Measurements from ENCODE around the gene DUSP22. TPM values are rescaled to one million over a fixed set of nuclear protein-coding genes. Genes with fewer than 3 reads are reported as not detected.

The DUSP22 gene
- total RNA-seq, 1 experiment from 2014 or later, result 25.0 TPM

DNA sequence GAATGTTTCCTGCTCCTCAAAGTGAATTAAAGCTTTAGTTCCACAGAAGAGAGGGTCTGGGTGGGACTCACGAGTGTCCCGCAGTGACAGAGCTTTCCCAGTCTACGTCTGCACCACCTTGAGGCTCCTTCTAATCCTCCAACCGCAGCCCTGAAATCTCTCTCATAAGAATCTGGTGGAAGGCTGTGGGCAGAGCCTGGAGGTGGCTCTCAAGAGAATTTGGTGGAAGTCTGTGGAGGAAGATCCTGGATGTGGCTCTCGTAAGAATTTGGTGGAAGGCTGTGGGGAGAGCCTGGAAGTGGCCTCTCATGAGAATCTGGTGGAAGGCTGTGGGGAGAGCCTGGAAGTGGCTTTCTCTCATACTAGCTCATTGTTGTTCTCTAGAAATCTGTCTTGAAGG lies 13.8 kb upstream of the DUSP22 start:
- Mint-ChIP-seq H3K4me3 (no peak overlapping the region), H3K36me3 (ENCODE audit: insufficient read depth in 1 of 3, low read depth in 3 of 3) (0 out of 7 replicates have a peak, but pooled peaks cover 0 to 1% (median 0%) of the 10 kb centered on the region in 3 experiments), H3K4me1 (peaks cover 0 to 4% of the 10 kb centered on the region in 2 experiments; a peak in 1 of 4 replicates), H3K9me3 (peaks cover 50 to 54% of the 10 kb centered on the region in 2 experiments), H3K27me3 (ENCODE audit: low read depth) (peaks cover 11% of the 10 kb centered on the region), H3K27ac (no peak overlapping the region)
- Histone ChIP-seq H2BK12ac (ENCODE audit: insufficient read length, low read depth, low read length) (no peak overlapping the region), H3K14ac (ENCODE audit: insufficient read depth, low read length) (no peak overlapping the region), H2BK120ac (ENCODE audit: low read depth, low read length, poor library complexity, severe bottlenecking) (no peak overlapping the region), H3T11ph (ENCODE audit: low read length) (no peak overlapping the region), H3K9ac (ENCODE audit: extremely low read depth, insufficient read length, low read length) (no peak overlapping the region), H3K4me1 (ENCODE audit: insufficient read depth, low read length) (no peaks in the 10 kb centered on the region), H2BK20ac (ENCODE audit: low read depth, low read length, poor library complexity, severe bottlenecking) (no peak overlapping the region), H2BK5ac (ENCODE audit: insufficient read length, low read length) (no peak overlapping the region), H4K91ac (ENCODE audit: insufficient read length, low read depth, low read length) (no peak overlapping the region), H2AK5ac (ENCODE audit: insufficient read length, low read length) (no peak overlapping the region), H3K79me1 (ENCODE audit: insufficient read depth, low read depth, low read length, poor library complexity, severe bottlenecking) (no peaks in the 10 kb centered on the region), H3K23ac (ENCODE audit: insufficient read length, low read depth, low read length) (no peak overlapping the region), H3K79me2 (ENCODE audit: insufficient read depth, low read length) (no peaks in the 10 kb centered on the region), H3K27ac (ENCODE audit: insufficient read length, low read depth, low read length) (no peak overlapping the region), H3K27me3 (ENCODE audit: insufficient read depth, low read length) (no peaks in the 10 kb centered on the region), H4K8ac (replicated peaks; ENCODE audit: insufficient read length, low read depth, low read length) (no peak overlapping the region), H4K5ac (ENCODE audit: insufficient read length, low read depth, low read length) (no peak overlapping the region), H2AFZ (ENCODE audit: low read length) (no peak overlapping the region), H3K23me2 (ENCODE audit: insufficient read length, low read depth, low read length, poor library complexity, severe bottlenecking) (no peaks in the 10 kb centered on the region), H3K18ac (ENCODE audit: insufficient read length, low read depth, low read length) (no peak overlapping the region), H3K9me3 (ENCODE audit: control insufficient read depth, low read depth, low read length) (peaks cover 20% of the 10 kb centered on the region), H4K20me1 (ENCODE audit: control insufficient read depth, insufficient read depth, insufficient read length) (no peaks in the 10 kb centered on the region), H3K4me2 (ENCODE audit: insufficient read depth, insufficient read length, low read length) (no peak overlapping the region), H3K56ac (ENCODE audit: insufficient read length, low read depth, low read length) (no peak overlapping the region), H3K4ac (ENCODE audit: low read depth, low read length) (no peak overlapping the region), H2BK15ac (ENCODE audit: low read depth, low read length) (no peak overlapping the region)
- no CpG with 5 or more reads among the region's 5 CpGs for WGBS (ENCODE audit: extremely low coverage, insufficient read length, low lambda C conversion rate)
- no peak for DNase-seq
- TF ChIP-seq, protein P1, sequence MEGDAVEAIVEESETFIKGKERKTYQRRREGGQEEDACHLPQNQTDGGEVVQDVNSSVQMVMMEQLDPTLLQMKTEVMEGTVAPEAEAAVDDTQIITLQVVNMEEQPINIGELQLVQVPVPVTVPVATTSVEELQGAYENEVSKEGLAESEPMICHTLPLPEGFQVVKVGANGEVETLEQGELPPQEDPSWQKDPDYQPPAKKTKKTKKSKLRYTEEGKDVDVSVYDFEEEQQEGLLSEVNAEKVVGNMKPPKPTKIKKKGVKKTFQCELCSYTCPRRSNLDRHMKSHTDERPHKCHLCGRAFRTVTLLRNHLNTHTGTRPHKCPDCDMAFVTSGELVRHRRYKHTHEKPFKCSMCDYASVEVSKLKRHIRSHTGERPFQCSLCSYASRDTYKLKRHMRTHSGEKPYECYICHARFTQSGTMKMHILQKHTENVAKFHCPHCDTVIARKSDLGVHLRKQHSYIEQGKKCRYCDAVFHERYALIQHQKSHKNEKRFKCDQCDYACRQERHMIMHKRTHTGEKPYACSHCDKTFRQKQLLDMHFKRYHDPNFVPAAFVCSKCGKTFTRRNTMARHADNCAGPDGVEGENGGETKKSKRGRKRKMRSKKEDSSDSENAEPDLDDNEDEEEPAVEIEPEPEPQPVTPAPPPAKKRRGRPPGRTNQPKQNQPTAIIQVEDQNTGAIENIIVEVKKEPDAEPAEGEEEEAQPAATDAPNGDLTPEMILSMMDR (conservative IDR thresholded peaks at IDR 0.05), result no peak

All from H9 (cell line).